Astrocyte of the cerebellum (primary cell): ENCODE results near the gene GABRA4.
A peak's percentile ranks its signal among the peaks of the same experiment; 100 is the strongest.

ENCODE experiments used
- DNase-seq: peaks from one replicate; pipeline ENCODE4 v3.0.0-alpha.2; 2011; ENCODE audit warnings: low read depth
- H3K4me3 ChIP-seq: 2 replicates; pipeline ENCODE4 v1.5.1; 2011; ENCODE audit warnings: mild to moderate bottlenecking, low read depth, low read length, moderate library complexity
- in situ Hi-C: cut with HindIII; loops from 2 replicates; pipeline ENCODE4 v1.10.0; 2017; ENCODE audit warnings: low sequenced_read_pairs
- TF ChIP-seq, protein P1 (sequence below): IDR thresholded peaks from 2 replicates; pipeline ENCODE4 v1.5.1; 2012; ENCODE audit warnings: low read length, low read depth, moderate library complexity, mild to moderate bottlenecking; ENCODE audit errors: missing control alignments

The GABRA4 gene

DNA sequence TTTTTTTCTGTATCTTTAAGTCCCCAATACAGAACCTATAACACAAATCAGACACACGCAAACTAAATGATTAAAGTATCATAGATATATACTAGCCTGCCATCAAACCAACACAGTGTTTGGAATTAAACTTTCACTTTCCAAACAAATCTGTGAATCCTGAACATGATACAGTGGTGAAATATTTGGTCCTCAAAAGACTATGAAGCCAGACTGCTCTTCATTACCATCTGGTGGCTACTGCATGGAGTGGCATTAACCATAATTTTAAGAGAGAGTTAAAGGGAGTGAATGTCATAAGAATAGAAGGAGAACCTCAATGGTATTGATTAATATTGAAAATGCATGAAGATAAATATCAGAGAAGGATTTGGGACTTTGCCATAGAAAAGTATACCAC is 9.2 kb upstream of the GABRA4 start:
- no peak overlapping the region for H3K4me3 ChIP-seq
- in situ Hi-C loops = no loop called here
- TF ChIP-seq, protein P1, sequence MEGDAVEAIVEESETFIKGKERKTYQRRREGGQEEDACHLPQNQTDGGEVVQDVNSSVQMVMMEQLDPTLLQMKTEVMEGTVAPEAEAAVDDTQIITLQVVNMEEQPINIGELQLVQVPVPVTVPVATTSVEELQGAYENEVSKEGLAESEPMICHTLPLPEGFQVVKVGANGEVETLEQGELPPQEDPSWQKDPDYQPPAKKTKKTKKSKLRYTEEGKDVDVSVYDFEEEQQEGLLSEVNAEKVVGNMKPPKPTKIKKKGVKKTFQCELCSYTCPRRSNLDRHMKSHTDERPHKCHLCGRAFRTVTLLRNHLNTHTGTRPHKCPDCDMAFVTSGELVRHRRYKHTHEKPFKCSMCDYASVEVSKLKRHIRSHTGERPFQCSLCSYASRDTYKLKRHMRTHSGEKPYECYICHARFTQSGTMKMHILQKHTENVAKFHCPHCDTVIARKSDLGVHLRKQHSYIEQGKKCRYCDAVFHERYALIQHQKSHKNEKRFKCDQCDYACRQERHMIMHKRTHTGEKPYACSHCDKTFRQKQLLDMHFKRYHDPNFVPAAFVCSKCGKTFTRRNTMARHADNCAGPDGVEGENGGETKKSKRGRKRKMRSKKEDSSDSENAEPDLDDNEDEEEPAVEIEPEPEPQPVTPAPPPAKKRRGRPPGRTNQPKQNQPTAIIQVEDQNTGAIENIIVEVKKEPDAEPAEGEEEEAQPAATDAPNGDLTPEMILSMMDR = peak; percentile 60
- peak; percentile 8 for DNase-seq

DNA sequence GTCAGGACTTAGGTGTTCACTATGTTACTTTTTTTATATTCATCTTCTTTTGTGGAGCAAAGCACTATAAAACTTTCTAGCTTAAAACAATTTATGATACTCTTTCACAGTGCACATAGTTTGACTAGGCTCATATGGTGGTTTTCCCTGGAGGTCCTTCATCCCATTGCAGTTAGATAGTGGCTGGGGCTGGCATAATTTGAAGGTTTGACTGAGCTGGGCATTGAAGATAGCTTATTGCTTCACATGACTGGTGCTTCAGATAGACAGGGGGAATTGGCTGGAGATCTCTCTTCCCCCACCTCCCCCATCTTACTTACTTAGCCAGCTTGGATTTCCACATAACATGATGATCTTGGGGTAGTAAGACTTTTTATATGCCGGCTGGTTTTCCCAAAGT is 7.0 kb upstream of the GABRA4 start:
- no peak for DNase-seq
- TF ChIP-seq, protein P1 = no peak
- in situ Hi-C loops = no loop called here
- H3K4me3 ChIP-seq = no peak overlapping the region

DNA sequence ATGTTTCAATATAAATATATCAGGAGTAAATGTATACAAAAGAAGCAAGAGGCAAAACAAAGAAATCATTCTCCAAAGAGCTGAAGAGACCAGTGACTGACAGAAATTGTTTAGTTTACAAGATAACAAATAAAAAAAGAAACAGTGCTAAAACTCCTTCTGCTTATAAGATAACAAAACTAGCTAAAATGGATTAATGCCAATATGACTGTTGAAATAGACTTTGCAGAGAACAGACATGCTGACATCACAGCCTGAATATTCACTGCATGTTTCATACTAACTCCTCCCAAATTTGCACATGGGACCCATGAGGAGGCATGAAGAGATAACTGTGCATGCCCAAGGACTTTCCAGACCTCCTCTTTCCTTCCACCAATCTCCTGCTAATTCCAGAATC is 6.2 kb upstream of the GABRA4 start:
- in situ Hi-C loops = no loop called here
- no peak for DNase-seq
- no peak overlapping the region for H3K4me3 ChIP-seq
- TF ChIP-seq, protein P1 = no peak

DNA sequence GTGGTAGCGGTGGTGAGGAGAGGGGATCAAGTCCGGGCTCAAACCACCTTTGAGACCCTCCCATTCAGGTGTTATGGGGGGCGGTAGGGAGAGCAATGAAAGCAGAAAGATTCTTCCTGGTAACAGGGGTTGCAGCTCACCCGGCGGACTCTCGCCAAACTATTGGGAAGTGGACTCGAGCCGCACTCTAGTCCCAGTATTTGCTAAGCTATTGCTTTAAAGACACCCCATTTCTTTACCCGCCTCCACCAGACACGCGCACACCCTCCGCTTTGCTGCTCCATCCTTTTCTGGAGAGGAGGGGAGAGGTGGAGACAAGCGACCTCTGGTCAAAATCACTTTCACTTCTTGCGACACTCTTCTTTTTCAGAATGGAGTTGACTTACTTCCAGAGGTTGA is 625 bp upstream of the GABRA4 start:
- DNase-seq = no peak
- peak overlapping the region; percentile 61 for H3K4me3 ChIP-seq
- in situ Hi-C loops = no loop called here
- TF ChIP-seq, protein P1 = no peak

DNA sequence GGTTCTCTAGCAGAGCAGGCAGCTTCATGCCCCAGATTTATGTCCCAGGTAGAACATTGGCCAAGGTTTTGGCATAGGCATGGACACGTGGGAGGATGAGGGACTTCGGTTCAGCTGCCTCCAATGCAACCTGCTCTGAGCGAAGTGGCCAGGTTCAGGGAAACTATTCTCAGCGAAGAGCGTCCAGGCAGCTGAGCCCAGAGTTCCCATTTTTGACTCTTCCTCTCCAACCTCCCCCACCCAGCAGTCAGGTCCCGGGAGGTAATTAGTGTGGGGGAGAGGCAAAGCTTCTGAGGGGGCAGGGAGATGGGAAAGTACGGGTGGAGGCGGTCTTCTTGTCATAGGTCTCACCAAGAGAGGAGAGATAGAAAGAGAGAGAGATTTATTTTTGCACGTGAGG is 1.0 kb downstream of the GABRA4 start:
- in situ Hi-C loops = no loop called here
- H3K4me3 ChIP-seq = no peak overlapping the region
- DNase-seq = no peak
- TF ChIP-seq, protein P1 = no peak

DNA sequence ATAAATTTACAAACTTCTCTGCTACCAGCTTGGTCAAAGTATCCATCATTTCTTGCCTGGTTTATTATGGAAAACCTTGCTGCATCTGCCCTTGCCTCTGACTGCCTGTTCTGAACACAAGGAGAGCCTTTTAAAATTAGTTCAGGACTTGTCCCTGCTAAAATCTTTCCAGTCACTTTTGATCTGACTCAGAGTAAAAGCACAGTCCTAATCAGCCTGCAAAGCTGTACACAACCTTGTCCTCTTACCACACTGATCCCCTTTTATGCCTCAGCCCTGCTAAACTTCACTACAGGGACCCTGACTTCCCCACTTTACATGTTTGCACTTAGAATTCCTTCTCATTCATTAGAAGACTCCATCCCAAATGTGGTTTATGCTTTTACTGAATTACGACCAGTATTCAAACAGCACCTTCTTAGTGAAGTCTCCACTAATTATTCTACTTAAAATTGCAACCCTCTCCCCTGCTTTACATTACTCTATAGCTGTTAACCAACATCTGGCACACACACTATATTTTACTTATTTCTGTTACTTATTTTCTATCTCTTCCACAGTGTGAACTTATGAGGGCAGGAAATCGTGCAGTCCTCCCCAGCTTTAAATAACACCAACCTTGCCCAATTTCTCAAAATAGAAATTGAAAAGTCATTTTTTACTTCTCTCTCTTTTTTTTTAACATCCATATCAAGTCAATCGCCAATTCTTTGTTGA is 6.3 kb downstream of the GABRA4 start:
- in situ Hi-C loops = no loop called here
- TF ChIP-seq, protein P1 = no peak

More for the DNA sequence above, 6.3 kb downstream of the GABRA4 start:
- no peak overlapping the region for H3K4me3 ChIP-seq
- DNase-seq = no peak
